Left kidney (tissue), 8 donors: ENCODE results near the gene HTR2C. TPM values are rescaled to one million over a fixed set of nuclear protein-coding genes. Genes with fewer than 3 reads are reported as not detected.
"Not testable (repeated sequence)": the region's sequence is repeated elsewhere in the genome, so short reads cannot be mapped to it uniquely, and the experiment has no call there.

ENCODE experiments used
- DNase-seq: peaks from one replicate; pipeline ENCODE4 v3.0.0-alpha.2; 2013
- long read RNA-seq, 8 donors: transcript quantifications; one replicate each; lab custom pipeline, GENCODE V29; 2026
- polyA plus RNA-seq: library from polyadenylated mRNA; unstranded; fragments of 120-200 nt; gene quantifications from one replicate; pipeline ENCODE4 v1.2.1, GENCODE V29; 2013; ENCODE audit not compliant: insufficient read length

Gene HTR2C
- polyA plus RNA-seq = 2.1 TPM
- long read RNA-seq, donor 1 = 0 reads
- long read RNA-seq, donor 2 = 0 reads
- long read RNA-seq, donor 3 = 0 reads
- long read RNA-seq, donor 4 = 0 reads
- long read RNA-seq, donor 5 = 0 reads
- long read RNA-seq, donor 6 = 0 reads
- long read RNA-seq, donor 7 = 0 reads
- long read RNA-seq, donor 8 = 0 reads

- DNase-seq = no peak
These were observed at the start of gene HTR2C for GRCh38 chrX:114583646-114584374. Gene HTR2C (plus strand): TSS chrX:114584086. CDS start chrX:114726937, 142,851 bp downstream.

- no peak for DNase-seq
These were observed 3.5 kb upstream of the HTR2C start for GRCh38 chrX:114580336-114580735.

GRCh38 chrX:114581528-114582263 is 2.2 kb upstream of the HTR2C start:
- no peak for DNase-seq

- DNase-seq = no peak
These were observed 1.6 kb upstream of the HTR2C start for GRCh38 chrX:114582264-114582632.

GRCh38 chrX:114582698-114583395 is 1.0 kb upstream of the HTR2C start:
- no peak for DNase-seq

GRCh38 chrX:114584375-114584943 is 573 bp downstream of the HTR2C start:
- DNase-seq = no peak

- no peak for DNase-seq
These were observed 1.3 kb downstream of the HTR2C start for GRCh38 chrX:114584983-114585842.

GRCh38 chrX:114591121-114591520 is 7.2 kb downstream of the HTR2C start:
- no peak for DNase-seq

GRCh38 chrX:114599305-114599704 is 15.4 kb downstream of the HTR2C start:
- DNase-seq = no peak

GRCh38 chrX:114599911-114600310 is 16.0 kb downstream of the HTR2C start:
- DNase-seq = no peak

- DNase-seq = not testable (repeated sequence)
These were observed 22.7 kb downstream of the HTR2C start for GRCh38 chrX:114606619-114607018.

- peak; percentile 27 for DNase-seq
These were observed 27.2 kb downstream of the HTR2C start for GRCh38 chrX:114611018-114611619.

GRCh38 chrX:114615765-114616164 is 31.9 kb downstream of the HTR2C start:
- no peak for DNase-seq

GRCh38 chrX:114619874-114620273 is 36.0 kb downstream of the HTR2C start:
- no peak for DNase-seq

- DNase-seq = no peak
These were observed 42.4 kb downstream of the HTR2C start for GRCh38 chrX:114626323-114626722.

GRCh38 chrX:114635986-114636385 is 52.1 kb downstream of the HTR2C start:
- DNase-seq = no peak

GRCh38 chrX:114650351-114650750 is 66.5 kb downstream of the HTR2C start:
- DNase-seq = no peak

GRCh38 chrX:114675365-114675764 is 91.5 kb downstream of the HTR2C start:
- DNase-seq = no peak

GRCh38 chrX:114700533-114700932 is 116.6 kb downstream of the HTR2C start:
- DNase-seq = not testable (repeated sequence)

GRCh38 chrX:114709406-114709805 is 125.5 kb downstream of the HTR2C start:
- no peak for DNase-seq

- DNase-seq = no peak
These were observed 126.7 kb downstream of the HTR2C start for GRCh38 chrX:114710571-114710970.
